Keratinocyte (primary cell): ENCODE results near the gene SLC25A13. TPM values are rescaled to one million over a fixed set of nuclear protein-coding genes. Genes with fewer than 3 reads are reported as not detected.

Source experiments
- DNase-seq: peaks from one replicate; pipeline ENCODE4 v3.0.0-alpha.2; 2011; ENCODE audit warnings: low read depth, missing footprints, low spot score
- FAIRE-seq: peaks from 2 replicates; lab custom pipeline; 2011; peaks lifted over from hg19 to GRCh38; lab: Jason Lieb, UNC
- H2AFZ ChIP-seq: 2 replicates; pipeline ENCODE4 v1.6.0; 2012; ENCODE audit warnings: low read length, control low read depth, inconsistent platforms; ENCODE audit not compliant: control insufficient read depth
- H3K27ac ChIP-seq: 2 replicates; pipeline ENCODE4 v1.5.1; 2011; ENCODE audit warnings: low read length; ENCODE audit not compliant: control insufficient read depth, insufficient read depth
- H3K27me3 ChIP-seq: 3 replicates; pipeline ENCODE4 v1.6.0; 2011; ENCODE audit warnings: low read length; ENCODE audit not compliant: control insufficient read depth, insufficient read depth; ENCODE audit errors: extremely low read depth
- H3K36me3 ChIP-seq, 2 experiments: 2 replicates in 1 of 2; 3 replicates in 1 of 2; pipeline ENCODE4 v1.5.1; 2011; ENCODE audit warnings: low read length in 2 of 2, mild to moderate bottlenecking in 1 of 2; ENCODE audit not compliant: control insufficient read depth in 2 of 2, insufficient read depth in 2 of 2; ENCODE audit errors: extremely low read depth in 1 of 2
- H3K4me1 ChIP-seq: 3 replicates; pipeline ENCODE4 v1.5.1; 2011; ENCODE audit warnings: low read length; ENCODE audit not compliant: control insufficient read depth, insufficient read depth; ENCODE audit errors: extremely low read depth
- H3K4me2 ChIP-seq: 3 replicates; pipeline ENCODE4 v1.6.0; 2011; ENCODE audit warnings: low read depth, low read length; ENCODE audit not compliant: control insufficient read depth, insufficient read depth; ENCODE audit errors: extremely low read depth
- H3K4me3 ChIP-seq, 3 experiments: fragments of 200-600 bp in 1 of 3; sonication (generic) in 1 of 3; 2 replicates in 2 of 3; 3 replicates in 1 of 3; pipeline ENCODE4 v1.5.1; 2011 to 2016; ENCODE audit warnings: low read length in 3 of 3, mild to moderate bottlenecking in 3 of 3, control low read depth in 2 of 3, inconsistent platforms in 1 of 3, low read depth in 1 of 3, mixed read lengths in 1 of 3, mixed run types in 1 of 3, moderate library complexity in 1 of 3; ENCODE audit not compliant: control insufficient read depth in 2 of 3, insufficient read depth in 2 of 3; ENCODE audit errors: extremely low read depth in 1 of 3
- H3K79me2 ChIP-seq: 2 replicates; pipeline ENCODE4 v1.6.0; 2012; ENCODE audit warnings: low read length; ENCODE audit not compliant: control insufficient read depth, insufficient read depth
- H3K9ac ChIP-seq: 3 replicates; pipeline ENCODE4 v1.6.0; 2011; ENCODE audit warnings: low read length; ENCODE audit not compliant: control insufficient read depth, insufficient read depth; ENCODE audit errors: extremely low read depth
- H3K9me1 ChIP-seq: 3 replicates; pipeline ENCODE4 v1.6.0; 2011; ENCODE audit warnings: low read length; ENCODE audit not compliant: control insufficient read depth, insufficient read depth; ENCODE audit errors: extremely low read depth
- H3K9me3 ChIP-seq: 2 replicates; pipeline ENCODE4 v1.5.1; 2012; ENCODE audit warnings: low read depth, low read length; ENCODE audit not compliant: control insufficient read depth
- H4K20me1 ChIP-seq: 3 replicates; pipeline ENCODE4 v1.6.0; 2011; ENCODE audit warnings: low read length; ENCODE audit not compliant: control insufficient read depth, insufficient read depth; ENCODE audit errors: extremely low read depth
- EZH2 ChIP-seq: IDR thresholded peaks from one replicate; pipeline ENCODE4 v1.6.1; 2012; ENCODE audit warnings: inconsistent platforms, mild to moderate bottlenecking, low read length, moderate library complexity
- dilution Hi-C: fragments of 300-500 bp; cut with MboI; formaldehyde crosslinking; loops from one replicate; pipeline ENCODE4 v1.7.0; 2020; ENCODE audit warnings: low sequenced_read_pairs; ENCODE audit not compliant: extremely low pct_ligation_motif_present
- polyA plus RNA-seq, 5 experiments: library from polyadenylated mRNA; depleted of rRNA in 3 of 5; stranded (reverse) in 3 of 5; stranded (forward) in 1 of 5; unstranded in 1 of 5; fragments of >200 nt; gene quantifications; 1 replicate in 1 of 5; 2 replicates in 3 of 5; 3 replicates in 1 of 5; pipeline versions ENCODE4 v1.2.1 to v1.2.3, GENCODE V29; 2011 to 2012; ENCODE audit warnings: missing spikeins in 2 of 5, low read depth in 1 of 5, low replicate concordance in 1 of 5
- TF ChIP-seq, protein P1 (sequence below), 3 experiments: IDR thresholded peaks in 1 of 3; conservative IDR thresholded peaks in 1 of 3; optimal IDR thresholded peaks in 1 of 3; 2 replicates in 2 of 3; 3 replicates in 1 of 3; pipeline versions ENCODE3 to v1.5.1; 2011; ENCODE audit warnings: low read length in 3 of 3, mild to moderate bottlenecking in 3 of 3, moderate library complexity in 2 of 3, control low read depth in 1 of 3, inconsistent platforms in 1 of 3; ENCODE audit not compliant: insufficient read depth in 2 of 3; ENCODE audit errors: extremely low read depth in 1 of 3

The SLC25A13 gene
- polyA plus RNA-seq, 1 donor (not counting 4 experiments of a cell fraction or from before 2014, with no cell fraction given): 29.4 TPM

DNA sequence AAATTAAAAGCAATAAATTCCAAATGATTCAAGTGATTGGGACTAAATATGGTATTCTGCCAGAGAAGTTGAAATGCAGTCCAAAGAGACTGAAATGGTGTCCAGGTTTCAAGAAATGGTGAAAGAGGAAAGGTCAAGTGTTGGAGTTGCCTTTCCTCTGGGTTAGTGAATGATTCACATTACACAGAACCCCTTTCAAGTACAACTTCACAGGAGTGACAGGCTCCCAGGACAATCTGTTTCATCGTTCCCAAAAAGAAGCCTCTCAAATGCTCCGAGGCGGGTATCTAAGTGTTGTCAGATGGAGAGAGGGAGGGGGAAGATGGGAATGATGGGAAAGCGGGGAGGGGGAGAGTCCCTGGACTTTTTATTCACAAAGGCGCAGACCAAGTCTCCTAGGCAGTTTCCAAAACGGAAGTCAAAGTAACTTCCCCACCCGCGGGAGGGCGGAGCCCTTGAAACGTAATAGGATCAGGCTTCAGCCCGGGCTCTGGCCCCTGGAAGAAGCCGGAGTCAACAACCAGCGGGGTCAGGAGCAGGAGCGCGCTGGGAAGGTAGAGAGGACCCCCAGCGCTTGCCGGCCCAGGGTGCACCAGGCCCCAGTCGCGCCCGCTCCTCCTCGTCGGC is 754 bp downstream of the SLC25A13 start:
- peak; percentile 70 for FAIRE-seq

DNA sequence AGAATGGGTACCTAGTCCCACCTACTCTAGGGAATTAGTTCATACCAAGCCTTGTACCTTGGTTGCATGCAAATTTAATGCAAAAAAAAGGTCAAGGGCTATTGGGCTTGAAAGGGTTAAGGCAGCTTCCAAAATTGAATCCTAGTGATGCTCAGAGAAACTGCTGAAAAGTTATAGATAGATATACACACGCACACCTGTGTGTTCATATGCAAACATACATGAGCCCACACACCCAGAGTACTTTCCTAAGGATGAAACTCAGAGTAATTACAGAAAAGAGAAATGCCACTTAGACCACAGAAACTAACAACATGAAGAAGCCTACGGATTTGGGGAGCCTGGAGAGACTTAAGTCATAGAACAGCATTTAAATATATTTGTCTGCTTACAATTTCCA is 1.5 kb downstream of the SLC25A13 start:
- H2AFZ ChIP-seq: no peak overlapping the region

More for the DNA sequence above, 754 bp downstream of the SLC25A13 start:
- dilution Hi-C loops: no loop called here
- Histone ChIP-seq H2AFZ (peak overlapping the region; percentile 88), H3K9ac (peak overlapping the region; percentile 92), H3K4me2 (peak overlapping the region; percentile 90), H3K27me3 (no peaks in the 10 kb centered on the region), H3K9me1 (no peaks in the 10 kb centered on the region), H3K36me3 (no peaks in the 10 kb centered on the region), H4K20me1 (no peaks in the 10 kb centered on the region), H3K27ac (peak overlapping the region; percentile 90), H3K4me1 (peaks cover 14% of the 10 kb centered on the region), H3K4me3 (peak overlapping the region; percentile 75 to 92 (median 89)), H3K9me3 (no peaks in the 10 kb centered on the region), H3K79me2 (peaks cover 47% of the 10 kb centered on the region)
- TF ChIP-seq, protein P1, sequence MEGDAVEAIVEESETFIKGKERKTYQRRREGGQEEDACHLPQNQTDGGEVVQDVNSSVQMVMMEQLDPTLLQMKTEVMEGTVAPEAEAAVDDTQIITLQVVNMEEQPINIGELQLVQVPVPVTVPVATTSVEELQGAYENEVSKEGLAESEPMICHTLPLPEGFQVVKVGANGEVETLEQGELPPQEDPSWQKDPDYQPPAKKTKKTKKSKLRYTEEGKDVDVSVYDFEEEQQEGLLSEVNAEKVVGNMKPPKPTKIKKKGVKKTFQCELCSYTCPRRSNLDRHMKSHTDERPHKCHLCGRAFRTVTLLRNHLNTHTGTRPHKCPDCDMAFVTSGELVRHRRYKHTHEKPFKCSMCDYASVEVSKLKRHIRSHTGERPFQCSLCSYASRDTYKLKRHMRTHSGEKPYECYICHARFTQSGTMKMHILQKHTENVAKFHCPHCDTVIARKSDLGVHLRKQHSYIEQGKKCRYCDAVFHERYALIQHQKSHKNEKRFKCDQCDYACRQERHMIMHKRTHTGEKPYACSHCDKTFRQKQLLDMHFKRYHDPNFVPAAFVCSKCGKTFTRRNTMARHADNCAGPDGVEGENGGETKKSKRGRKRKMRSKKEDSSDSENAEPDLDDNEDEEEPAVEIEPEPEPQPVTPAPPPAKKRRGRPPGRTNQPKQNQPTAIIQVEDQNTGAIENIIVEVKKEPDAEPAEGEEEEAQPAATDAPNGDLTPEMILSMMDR (optimal IDR thresholded peaks at IDR 0.05 in 1 of 3, IDR thresholded peaks at IDR 0.05 in 1 of 3, conservative IDR thresholded peaks at IDR 0.05 in 1 of 3; ENCODE audit: extremely low read depth in 1 of 3, insufficient read depth in 2 of 3, low read length in 3 of 3): no peak
- no peak for TF ChIP-seq EZH2
- DNase-seq: no peak

More for the DNA sequence above, 1.5 kb downstream of the SLC25A13 start:
- no peak for FAIRE-seq
- dilution Hi-C loops: no loop called here
- Histone ChIP-seq H4K20me1 (no peaks in the 10 kb centered on the region), H3K4me1 (peaks cover 15% of the 10 kb centered on the region), H3K27me3 (no peaks in the 10 kb centered on the region), H3K36me3 (no peaks in the 10 kb centered on the region), H3K4me3 (peak overlapping the region; percentile 75 to 92 (median 89)), H3K9me1 (no peaks in the 10 kb centered on the region), H3K27ac (peak overlapping the region; percentile 90), H3K9me3 (no peaks in the 10 kb centered on the region), H3K79me2 (peaks cover 47% of the 10 kb centered on the region), H3K9ac (no peak overlapping the region), H3K4me2 (peak overlapping the region; percentile 90)
- DNase-seq: no peak
- no peak for TF ChIP-seq EZH2
- TF ChIP-seq, protein P1 (optimal IDR thresholded peaks at IDR 0.05 in 1 of 3, IDR thresholded peaks at IDR 0.05 in 1 of 3, conservative IDR thresholded peaks at IDR 0.05 in 1 of 3; ENCODE audit: extremely low read depth in 1 of 3, insufficient read depth in 2 of 3, low read length in 3 of 3): no peak
